NCI-H1436 treated with DMSO at 0.1 percent for 48 hours (cell line): ENCODE data around the gene TBC1D3K.
"Not testable (repeated sequence)": the region's sequence is repeated elsewhere in the genome, so short reads cannot be mapped to it uniquely, and the experiment has no call there.

ENCODE experiments used
- DNase-seq: peaks from one replicate; lab custom pipeline; 2025; lab: John Stamatoyannopoulos, UW

The TBC1D3K gene

GRCh38 chr17:37924115-37924514 lies at the start of gene TBC1D3K:
Gene TBC1D3K (plus strand): TSS chr17:37924415. CDS start chr17:37926000, 1,585 bp downstream.
- not testable (repeated sequence) for DNase-seq

GRCh38 chr17:37884516-37884915 lies 39.7 kb upstream of the TBC1D3K start:
- no peak for DNase-seq

- DNase-seq: no peak
Observed at GRCh38 chr17:37885136-37885535, 39.1 kb upstream of the TBC1D3K start.

- DNase-seq: no peak
Observed at GRCh38 chr17:37888881-37889280, 35.3 kb upstream of the TBC1D3K start.

GRCh38 chr17:37896961-37897360 lies 27.3 kb upstream of the TBC1D3K start:
- DNase-seq: not testable (repeated sequence)
